GM12891 (cell line): Measurements from ENCODE around the gene SLC30A3.

Experiments
- POLR2A ChIP-seq: IDR thresholded peaks from 2 replicates; pipeline ENCODE4 v1.6.1; 2011; ENCODE audit warnings: low read depth, low read length, control low read depth
- POLR2AphosphoS5 ChIP-seq: IDR thresholded peaks from 2 replicates; pipeline ENCODE4 v1.6.1; 2011; ENCODE audit warnings: low read depth, low read length, control low read depth

- TF ChIP-seq POLR2A (no peak), POLR2AphosphoS5 (no peak)
These were observed 22.6 kb upstream of the SLC30A3 start for GRCh38 chr2:27285481-27285880.
